ENCODE measurements around the gene OCSTAMP.

GRCh38 chr20:46583411-46584214 is 33.2 kb upstream of the OCSTAMP start:
- TF ChIP-seq CTCF (IDR thresholded peaks at IDR 0.05): no peak
- TF ChIP-seq ZFX (IDR thresholded peaks at IDR 0.05; ENCODE audit: borderline replicate concordance): no peak

Data from 22Rv1 (cell line).